ENCODE measurements around the gene LDHB.

- TF ChIP-seq RAD21 (IDR thresholded peaks at IDR 0.05; ENCODE audit: low read depth) (no peak), SIN3A (IDR thresholded peaks at IDR 0.05; ENCODE audit: low read depth) (no peak), FOSL1 (IDR thresholded peaks at IDR 0.05; ENCODE audit: low read depth) (no peak), POLR2A (IDR thresholded peaks at IDR 0.05; ENCODE audit: borderline replicate concordance, extremely low read depth, insufficient read depth, insufficient read length) (no peak), TCF7L2 (IDR thresholded peaks at IDR 0.05; ENCODE audit: borderline replicate concordance, extremely low read depth, insufficient read depth, insufficient read length) (no peak), CTCF (IDR thresholded peaks at IDR 0.05 in 2 of 3, conservative IDR thresholded peaks at IDR 0.05 in 1 of 3; ENCODE audit: borderline replicate concordance in 1 of 3, insufficient read depth in 1 of 3, low read depth in 2 of 3, low read length in 2 of 3) (no peak), POLR2AphosphoS5 (IDR thresholded peaks at IDR 0.05; ENCODE audit: low read depth, low read length) (no peak), EZH2phosphoT487 (IDR thresholded peaks at IDR 0.05; ENCODE audit: borderline replicate concordance) (no peak)
Measured at GRCh38 chr12:21599143-21599999, 58.3 kb downstream of the LDHB start.

Data from HCT116 (cell line).